Prostate gland (tissue), 2 donors: Measurements from ENCODE around the gene MBD3L2.

ENCODE experiments used
- POLR2A ChIP-seq: fragments of 450-650 bp; IDR thresholded peaks from one replicate; pipeline ENCODE4 v1.6.1; 2016; ENCODE audit warnings: antibody characterized with exemption, mild to moderate bottlenecking
- POLR2AphosphoS5 ChIP-seq: sonication (generic); formaldehyde crosslinking; IDR thresholded peaks from one replicate; pipeline ENCODE4 v1.6.1; 2017; ENCODE audit warnings: antibody characterized with exemption
- TF ChIP-seq, protein P1 (sequence below), 4 experiments: fragments of 200-600 bp in 2 of 4; fragments of 450-650 bp in 2 of 4; sonication (generic) in 2 of 4; IDR thresholded peaks; 1 replicate in 3 of 4; 2 replicates in 1 of 4; pipeline ENCODE4 v1.5.1; 2016 to 2019; ENCODE audit warnings: antibody characterized with exemption in 4 of 4, mild to moderate bottlenecking in 2 of 4, moderate library complexity in 2 of 4

- TF ChIP-seq, protein P1, sequence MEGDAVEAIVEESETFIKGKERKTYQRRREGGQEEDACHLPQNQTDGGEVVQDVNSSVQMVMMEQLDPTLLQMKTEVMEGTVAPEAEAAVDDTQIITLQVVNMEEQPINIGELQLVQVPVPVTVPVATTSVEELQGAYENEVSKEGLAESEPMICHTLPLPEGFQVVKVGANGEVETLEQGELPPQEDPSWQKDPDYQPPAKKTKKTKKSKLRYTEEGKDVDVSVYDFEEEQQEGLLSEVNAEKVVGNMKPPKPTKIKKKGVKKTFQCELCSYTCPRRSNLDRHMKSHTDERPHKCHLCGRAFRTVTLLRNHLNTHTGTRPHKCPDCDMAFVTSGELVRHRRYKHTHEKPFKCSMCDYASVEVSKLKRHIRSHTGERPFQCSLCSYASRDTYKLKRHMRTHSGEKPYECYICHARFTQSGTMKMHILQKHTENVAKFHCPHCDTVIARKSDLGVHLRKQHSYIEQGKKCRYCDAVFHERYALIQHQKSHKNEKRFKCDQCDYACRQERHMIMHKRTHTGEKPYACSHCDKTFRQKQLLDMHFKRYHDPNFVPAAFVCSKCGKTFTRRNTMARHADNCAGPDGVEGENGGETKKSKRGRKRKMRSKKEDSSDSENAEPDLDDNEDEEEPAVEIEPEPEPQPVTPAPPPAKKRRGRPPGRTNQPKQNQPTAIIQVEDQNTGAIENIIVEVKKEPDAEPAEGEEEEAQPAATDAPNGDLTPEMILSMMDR (IDR thresholded peaks at IDR 0.05) = no peak
- TF ChIP-seq POLR2A (no peak), POLR2AphosphoS5 (no peak)
Measured at GRCh38 chr19:7074705-7075282, 25.7 kb downstream of the MBD3L2 start.
